NCI-H2107 treated with DMSO at 0.1 percent for 48 hours (cell line): ENCODE measurements around the gene FAM229A.
"Not testable (repeated sequence)": the region's sequence is repeated elsewhere in the genome, so short reads cannot be mapped to it uniquely, and the experiment has no call there.

Experiments used
- DNase-seq: peaks from one replicate; lab custom pipeline; 2025; ENCODE audit not compliant: unreplicated experiment; lab: John Stamatoyannopoulos, UW

The FAM229A gene

GRCh38 chr1:32362474-32363313 lies at the start of gene FAM229A, which contains the start of gene TSSK3:
Gene FAM229A (minus strand): TSS chr1:32362485. CDS start chr1:32362091, 394 bp downstream.
Gene TSSK3 (plus strand): TSS chr1:32362539. CDS start chr1:32362702, 163 bp downstream.
- DNase-seq: no peak

- DNase-seq: no peak
Measured at GRCh38 chr1:32411261-32411660, 49.0 kb upstream of the FAM229A start.

- DNase-seq: no peak
Measured at GRCh38 chr1:32406629-32407111, 44.4 kb upstream of the FAM229A start.

- DNase-seq: no peak
Measured at GRCh38 chr1:32405672-32406467, 43.6 kb upstream of the FAM229A start.

- no peak for DNase-seq
Measured at GRCh38 chr1:32404946-32405345, 42.7 kb upstream of the FAM229A start.

- DNase-seq: peak; percentile 69
Measured at GRCh38 chr1:32400876-32401631, 38.8 kb upstream of the FAM229A start.

- DNase-seq: no peak
Measured at GRCh38 chr1:32399843-32400242, 37.6 kb upstream of the FAM229A start.

- DNase-seq: no peak
Measured at GRCh38 chr1:32398401-32398800, 36.1 kb upstream of the FAM229A start.

GRCh38 chr1:32396524-32396923 lies 34.2 kb upstream of the FAM229A start:
- DNase-seq: not testable (repeated sequence)

GRCh38 chr1:32394890-32395432 lies 32.7 kb upstream of the FAM229A start:
- DNase-seq: no peak

GRCh38 chr1:32394141-32394889 lies 32.0 kb upstream of the FAM229A start, which contains the start of gene BSDC1:
Gene BSDC1 (minus strand): TSS chr1:32394441. CDS start chr1:32394414, 27 bp downstream.
- DNase-seq: peak; percentile 99

GRCh38 chr1:32393832-32394140 lies 31.5 kb upstream of the FAM229A start:
- no peak for DNase-seq

GRCh38 chr1:32393136-32393535 lies 30.9 kb upstream of the FAM229A start:
- DNase-seq: no peak

- DNase-seq: no peak
Measured at GRCh38 chr1:32392325-32392724, 30.0 kb upstream of the FAM229A start.

GRCh38 chr1:32390904-32391870 lies 28.9 kb upstream of the FAM229A start:
- DNase-seq: no peak

- DNase-seq: no peak
Measured at GRCh38 chr1:32388641-32389040, 26.4 kb upstream of the FAM229A start.

GRCh38 chr1:32386676-32387392 lies 24.5 kb upstream of the FAM229A start:
- DNase-seq: no peak

- DNase-seq: no peak
Measured at GRCh38 chr1:32380057-32380456, 17.8 kb upstream of the FAM229A start.
